Stimulated activated CD4-positive, alpha-beta T cell treated with anti-CD3 and anti-CD28 coated beads, TNF-alpha, amount 100 ng/mL, for 4 hours (primary cell): ENCODE measurements around the gene APLNR.

ENCODE experiments used
- DNase-seq, 3 experiments: peaks; one replicate each; pipeline ENCODE4 v3.0.0-alpha.2; 2020; ENCODE audit warnings: low read depth in 3 of 3

Gene APLNR

GRCh38 chr11:57217053-57217452, 20.0 kb downstream of the APLNR start:
- no peak for DNase-seq

GRCh38 chr11:57216463-57216862, 20.6 kb downstream of the APLNR start:
- no peak for DNase-seq

- DNase-seq, result no peak
Observed at GRCh38 chr11:57214494-57214893, 22.6 kb downstream of the APLNR start.

- no peak for DNase-seq
Observed at GRCh38 chr11:57214098-57214417, 23.0 kb downstream of the APLNR start.

GRCh38 chr11:57213342-57214097, 23.5 kb downstream of the APLNR start:
- DNase-seq, result no peak

- no peak for DNase-seq
Observed at GRCh38 chr11:57210781-57211180, 26.3 kb downstream of the APLNR start.

GRCh38 chr11:57207168-57207567, 29.9 kb downstream of the APLNR start:
- no peak for DNase-seq

- DNase-seq, result no peak
Observed at GRCh38 chr11:57205041-57205641, 31.9 kb downstream of the APLNR start.

- DNase-seq, result no peak
Observed at GRCh38 chr11:57203882-57204480, 33.1 kb downstream of the APLNR start.

GRCh38 chr11:57203359-57203758, 33.7 kb downstream of the APLNR start:
- DNase-seq, result no peak

- DNase-seq, result no peak
Observed at GRCh38 chr11:57202281-57202680, 34.8 kb downstream of the APLNR start.

- DNase-seq, result no peak
Observed at GRCh38 chr11:57200917-57201316, 36.1 kb downstream of the APLNR start.

- DNase-seq, result no peak
Observed at GRCh38 chr11:57199330-57199729, 37.7 kb downstream of the APLNR start.

GRCh38 chr11:57197762-57198161, 39.3 kb downstream of the APLNR start:
- no peak for DNase-seq

- DNase-seq, result no peak
Observed at GRCh38 chr11:57196596-57196995, 40.5 kb downstream of the APLNR start.

- no peak for DNase-seq
Observed at GRCh38 chr11:57192316-57192715, 44.7 kb downstream of the APLNR start.

- DNase-seq, result no peak
Observed at GRCh38 chr11:57191311-57192219, 45.5 kb downstream of the APLNR start.

GRCh38 chr11:57190548-57190947, 46.5 kb downstream of the APLNR start:
- DNase-seq, result no peak
